GM12892 (cell line): ENCODE data around the gene HMGN5.

Source experiments
- POLR2A ChIP-seq: IDR thresholded peaks from 2 replicates; pipeline ENCODE4 v1.6.1; 2011; ENCODE audit warnings: low read depth, low read length, control low read depth
- POLR2AphosphoS5 ChIP-seq: IDR thresholded peaks from 2 replicates; pipeline ENCODE4 v1.6.1; 2011; ENCODE audit warnings: low read depth, low read length, control low read depth
- TAF1 ChIP-seq: IDR thresholded peaks from 2 replicates; pipeline ENCODE4 v1.6.1; 2011; ENCODE audit warnings: low read depth, mild to moderate bottlenecking, control low read depth, low read length, borderline replicate concordance

- TF ChIP-seq POLR2AphosphoS5: no peak
- no peak for TF ChIP-seq POLR2A
- TF ChIP-seq TAF1: no peak
Observed at GRCh38 chrX:81168391-81168790, 33.3 kb downstream of the HMGN5 start.
